ENCODE measurements around the gene C1orf216. TPM values are rescaled to one million over a fixed set of nuclear protein-coding genes. Genes with fewer than 3 reads are reported as not detected.

Gene C1orf216
- total and polyA plus RNA-seq, 10 of the 15 experiments (the other 5 are each of a cell fraction or from before 2014, with no cell fraction given): 2.9 to 17.2 (median 11.3) TPM

GRCh38 chr1:35745124-35745730, 26.5 kb upstream of the C1orf216 start:
- no peak for DNase-seq (ENCODE audit: low read depth, low spot score)
- no peaks in the 10 kb centered on the region for H4K20me1 ChIP-seq (ENCODE audit: control insufficient read depth, insufficient read depth)

More at GRCh38 chr1:35745124-35745730, 26.5 kb upstream of the C1orf216 start:
- ChIA-PET POLR2A (interaction anchor here (1.1 kb wide), 1 partner anchor 29 kb away, joined by 3 read pairs; no protein-coding TSS in a partner anchor), CTCF (interaction anchor here (1.2 to 4.4 kb wide), 3 partner anchors 14 to 24 kb away, joined by 5 to 20 read pairs (median 9); partner anchors contain the start of gene CLSPN), SMC1A (ENCODE audit: uncharacterized antibody, unreplicated experiment) (interaction anchor here (1.0 to 1.8 kb wide), 5 partner anchors 9 to 177 kb away, joined by 3 to 4 read pairs (median 3); no protein-coding TSS in a partner anchor), RAD21 (ENCODE audit: unreplicated experiment) (no interaction called here)
- H3K9ac ChIP-seq (ENCODE audit: control insufficient read depth, insufficient read depth, low read length): no peak overlapping the region
- FAIRE-seq (no peak), ATAC-seq (no peak)
- no peak overlapping the region for H3K4me2 ChIP-seq (ENCODE audit: control insufficient read depth, insufficient read depth)
- H3K36me3 ChIP-seq (ENCODE audit: control insufficient read depth in 2 of 2, insufficient read depth in 2 of 2, low read length in 1 of 2): peaks cover 3 to 13% of the 10 kb centered on the region in 2 experiments
- H3K4me1 ChIP-seq (ENCODE audit: control insufficient read depth, insufficient read depth, low read length): no peaks in the 10 kb centered on the region
- in situ Hi-C loops (cut with MboI): no loop called here
- no peaks in the 10 kb centered on the region for H3K79me2 ChIP-seq (ENCODE audit: control insufficient read depth, insufficient read depth, low read length)
- TF ChIP-seq NFYB (IDR thresholded peaks at IDR 0.05; ENCODE audit: insufficient read depth, low read depth, low read length) (no peak), JUND (IDR thresholded peaks at IDR 0.05; ENCODE audit: low read depth, low read length) (no peak), BCLAF1 (IDR thresholded peaks at IDR 0.05) (no peak), WRNIP1 (IDR thresholded peaks at IDR 0.05; ENCODE audit: borderline replicate concordance, low read depth, low read length) (no peak), ZNF217 (IDR thresholded peaks at IDR 0.05) (no peak), RELA (IDR thresholded peaks at IDR 0.05; ENCODE audit: borderline replicate concordance, partially characterized antibody) (no peak), HSF1 (IDR thresholded peaks at IDR 0.05; ENCODE audit: low read depth, low read length) (no peak)
- H3K27ac ChIP-seq (ENCODE audit: control insufficient read depth, insufficient read depth): no peak overlapping the region
- BruUV-seq (replicated peaks): no TSS peak
- intact Hi-C loops (cut with micrococcal nuclease; ENCODE audit: unreplicated experiment): no loop called here
- no peaks in the 10 kb centered on the region for H3K27me3 ChIP-seq (replicated peaks in 1 of 2; ENCODE audit: control insufficient read depth in 2 of 2, insufficient read depth in 2 of 2, low read length in 1 of 2)
- no peak overlapping the region for H2AFZ ChIP-seq (ENCODE audit: control insufficient read depth, low read depth, low read length)
- no peak overlapping the region for H3K4me3 ChIP-seq
- no peaks in the 10 kb centered on the region for H3K9me3 ChIP-seq (replicated peaks; ENCODE audit: control insufficient read depth, insufficient read depth, low read length)
- WGBS (ENCODE audit: insufficient coverage, insufficient replicate concordance, low lambda C conversion rate, missing lambda C conversion rate): 100% methylated on average over 1 of the region's 1 CpG
